Neural crest cell (in vitro differentiated cells): ENCODE results near the gene ABCC8. TPM values are rescaled to one million over a fixed set of nuclear protein-coding genes. Genes with fewer than 3 reads are reported as not detected.

Experiments
- DNase-seq: peaks from one replicate; pipeline ENCODE4 v3.0.0; 2021; ENCODE audit warnings: low read depth, mixed read lengths, low spot score
- H3K27ac Mint-ChIP-seq: one replicate; pipeline ENCODE4 v1.8.0; 2021; ENCODE audit warnings: mild to moderate bottlenecking, mixed read lengths; ENCODE audit not compliant: unreplicated experiment
- H3K27me3 Mint-ChIP-seq: 2 replicates; pipeline ENCODE4 v1.8.0; 2021; ENCODE audit warnings: low read depth, mild to moderate bottlenecking, mixed read lengths
- H3K36me3 Mint-ChIP-seq: 2 replicates; pipeline ENCODE4 v1.8.0; 2021; ENCODE audit warnings: low read depth, mild to moderate bottlenecking, mixed read lengths
- H3K4me1 Mint-ChIP-seq: 2 replicates; pipeline ENCODE4 v1.8.0; 2021; ENCODE audit warnings: mixed read lengths
- H3K4me3 Mint-ChIP-seq: one replicate; pipeline ENCODE4 v1.8.0; 2021; ENCODE audit warnings: mild to moderate bottlenecking, mixed read lengths
- H3K9me3 Mint-ChIP-seq: 2 replicates; pipeline ENCODE4 v1.8.0; 2021; ENCODE audit warnings: mixed read lengths
- CTCF ChIP-seq: fragments of 200-600 bp; sonication (generic); conservative IDR thresholded peaks from 2 replicates; pipeline ENCODE4 v1.5.0; 2021; ENCODE audit warnings: antibody characterized with exemption, mild to moderate bottlenecking
- total RNA-seq: library from RNA; stranded (reverse); gene quantifications from 2 replicates; pipeline ENCODE4 v1.2.1, GENCODE V29; 2021

ABCC8 gene
- total RNA-seq, 1 donor from 2014 or later, result 6.1 TPM

GRCh38 chr11:17423533-17424310, 52.9 kb downstream of the ABCC8 start:
- no peak overlapping the region for H3K27ac Mint-ChIP-seq
- no peak overlapping the region for H3K4me3 Mint-ChIP-seq
- H3K4me1 Mint-ChIP-seq, result peaks cover 2% of the 10 kb centered on the region
- no peak for TF ChIP-seq CTCF
- no peaks in the 10 kb centered on the region for H3K36me3 Mint-ChIP-seq
- no peaks in the 10 kb centered on the region for H3K9me3 Mint-ChIP-seq
- DNase-seq, result no peak
- H3K27me3 Mint-ChIP-seq, result peaks cover 6% of the 10 kb centered on the region

GRCh38 chr11:17421781-17422180, 54.9 kb downstream of the ABCC8 start:
- Mint-ChIP-seq H3K9me3 (no peaks in the 10 kb centered on the region), H3K4me1 (no peaks in the 10 kb centered on the region), H3K27ac (no peak overlapping the region), H3K4me3 (no peak overlapping the region), H3K36me3 (no peaks in the 10 kb centered on the region), H3K27me3 (peaks cover 12% of the 10 kb centered on the region)
- TF ChIP-seq CTCF, result no peak
- DNase-seq, result no peak

DNA sequence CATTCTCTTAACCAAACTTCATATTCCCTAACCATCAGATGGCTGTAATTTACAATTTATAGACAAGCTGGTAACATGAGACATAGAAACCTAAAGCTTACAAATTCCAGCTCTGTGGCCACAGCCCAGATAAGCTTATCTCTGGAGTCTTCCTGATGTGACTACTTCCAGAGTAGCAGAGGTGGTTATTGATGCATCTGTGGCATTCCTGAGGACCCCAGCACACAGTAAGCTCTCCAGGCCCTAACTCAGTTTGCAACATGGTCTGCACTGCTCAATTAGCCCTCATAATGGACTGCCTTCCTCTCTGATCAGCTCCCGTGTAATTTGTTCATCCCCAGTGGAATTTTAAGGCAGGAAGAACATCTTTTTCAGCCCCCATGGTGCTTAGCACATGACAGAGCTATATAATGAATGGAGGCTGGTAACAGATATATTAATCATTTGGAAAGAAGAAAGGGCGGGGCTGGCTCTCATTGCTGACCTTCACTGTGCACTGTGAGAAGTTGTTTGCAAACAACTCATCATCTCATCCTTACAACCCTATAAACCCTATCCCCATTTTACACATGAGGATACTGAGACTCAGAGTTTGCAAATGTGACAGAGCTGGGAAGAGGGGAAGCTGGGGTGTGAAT, 58.1 kb downstream of the ABCC8 start:
- Mint-ChIP-seq H3K9me3 (no peaks in the 10 kb centered on the region), H3K27ac (no peak overlapping the region), H3K27me3 (peaks cover 14% of the 10 kb centered on the region), H3K4me1 (peaks cover 2% of the 10 kb centered on the region), H3K4me3 (no peak overlapping the region), H3K36me3 (no peaks in the 10 kb centered on the region)
- TF ChIP-seq CTCF, result no peak
- DNase-seq, result no peak

DNA sequence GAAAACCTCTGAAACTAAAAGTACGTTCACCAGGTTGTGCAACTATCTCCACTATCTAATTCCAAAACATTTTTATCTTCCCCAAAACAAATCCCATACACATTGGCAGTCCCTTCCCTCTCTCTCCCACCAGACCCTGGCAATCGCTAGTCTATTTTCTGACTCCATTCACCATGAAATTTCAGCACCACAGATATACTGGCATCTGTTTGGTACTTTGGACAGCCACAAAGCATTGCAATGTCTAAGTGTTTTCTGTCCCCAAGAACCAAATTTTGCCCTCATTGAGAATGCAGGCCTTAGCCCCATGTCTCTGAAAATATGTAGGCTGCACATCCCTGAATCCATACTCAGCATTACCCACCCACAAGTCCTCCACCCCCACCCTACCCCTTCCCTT, 60.2 kb downstream of the ABCC8 start:
- Mint-ChIP-seq H3K36me3 (no peaks in the 10 kb centered on the region), H3K27ac (no peak overlapping the region), H3K27me3 (peaks cover 14% of the 10 kb centered on the region), H3K4me1 (peaks cover 17% of the 10 kb centered on the region), H3K4me3 (no peak overlapping the region), H3K9me3 (no peaks in the 10 kb centered on the region)
- TF ChIP-seq CTCF, result no peak
- no peak for DNase-seq

DNA sequence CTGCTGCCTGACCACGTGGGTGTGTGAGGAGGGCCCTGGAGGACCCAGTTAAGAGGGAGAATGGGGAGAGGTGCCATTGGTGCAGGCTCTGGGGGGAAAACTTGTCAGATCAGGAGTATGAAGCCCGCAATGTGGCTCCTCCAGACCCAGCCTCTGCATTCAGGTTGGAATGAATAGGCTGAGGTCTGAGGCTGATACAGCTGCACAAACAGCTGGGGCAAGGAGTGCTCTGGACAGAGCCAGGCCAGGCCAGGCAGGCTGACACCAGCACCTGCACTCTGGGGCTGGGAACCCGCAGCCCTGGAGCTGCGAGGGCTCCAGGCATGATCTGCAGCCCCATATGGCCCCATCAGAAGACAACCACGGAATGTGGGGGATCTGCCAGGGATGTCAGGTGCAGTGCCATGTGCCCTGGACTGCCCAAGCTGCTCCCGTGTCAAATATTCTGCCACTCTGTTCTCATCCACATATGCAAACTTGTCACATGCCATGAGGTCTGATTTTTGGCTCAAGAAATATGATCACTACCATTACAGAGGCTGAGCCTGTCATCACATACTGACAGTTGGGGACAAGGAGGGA, 61.0 kb downstream of the ABCC8 start:
- H3K27ac Mint-ChIP-seq, result no peak overlapping the region
- H3K9me3 Mint-ChIP-seq, result no peaks in the 10 kb centered on the region
- H3K27me3 Mint-ChIP-seq, result peaks cover 11% of the 10 kb centered on the region
- no peaks in the 10 kb centered on the region for H3K36me3 Mint-ChIP-seq
- H3K4me3 Mint-ChIP-seq, result no peak overlapping the region
- TF ChIP-seq CTCF, result no peak
- H3K4me1 Mint-ChIP-seq, result peaks cover 17% of the 10 kb centered on the region
- DNase-seq, result no peak
